ENCODE results near the gene TMEM240.
"Not testable (repeated sequence)": the region's sequence is repeated elsewhere in the genome, so short reads cannot be mapped to it uniquely, and the experiment has no call there.

The TMEM240 gene

GRCh38 chr1:1557688-1558087 lies 17.3 kb upstream of the TMEM240 start:
- DNase-seq (ENCODE audit: low read depth, low spot score) = not testable (repeated sequence)

DNA sequence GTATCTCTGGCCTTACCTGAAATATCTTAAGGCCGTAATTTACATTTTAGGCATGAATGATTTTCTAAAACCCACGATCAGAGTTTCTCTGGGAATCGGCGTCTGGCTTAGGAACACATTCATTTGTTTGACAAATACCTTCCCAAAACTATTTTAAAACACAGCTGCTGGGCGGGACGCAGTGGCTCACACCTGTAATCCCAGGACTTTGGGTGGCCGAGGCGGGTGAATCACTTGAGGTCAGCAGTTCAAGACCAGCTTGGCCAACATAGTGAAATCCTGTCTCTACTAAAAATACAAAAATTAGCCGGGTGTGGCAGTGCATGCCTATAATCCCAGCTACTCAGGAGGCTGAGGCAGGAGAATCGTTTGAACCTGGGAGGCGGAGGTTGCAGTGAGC lies 16.5 kb upstream of the TMEM240 start:
- DNase-seq (ENCODE audit: low read depth, low spot score) = not testable (repeated sequence)

DNA sequence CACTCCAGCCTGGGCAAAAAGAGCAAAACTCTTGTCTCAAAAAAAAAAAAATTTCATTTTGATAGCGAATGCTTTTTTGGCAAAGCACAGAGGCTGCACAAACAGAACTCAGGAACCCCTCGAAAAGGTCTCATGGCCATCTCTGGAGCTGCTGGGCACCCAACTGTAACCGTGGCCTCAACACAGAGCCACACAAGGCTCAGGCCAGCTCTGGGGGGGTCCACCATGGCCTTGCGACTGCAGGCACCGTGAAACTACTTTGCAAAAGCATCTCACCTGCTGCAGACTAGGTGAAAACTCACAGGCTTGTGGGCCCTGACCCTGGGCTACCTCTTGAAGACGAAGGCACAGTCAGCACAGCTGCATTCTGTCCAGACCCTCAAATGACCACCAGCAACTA lies 16.1 kb upstream of the TMEM240 start:
- no peak for DNase-seq (ENCODE audit: low read depth, low spot score)

- DNase-seq (ENCODE audit: low read depth, low spot score) = no peak
These were observed 14.8 kb upstream of the TMEM240 start for GRCh38 chr1:1554926-1555915.

- DNase-seq (ENCODE audit: low read depth, low spot score) = no peak
These were observed 14.1 kb upstream of the TMEM240 start for GRCh38 chr1:1554550-1554925.

- DNase-seq (ENCODE audit: low read depth, low spot score) = no peak
These were observed 13.5 kb upstream of the TMEM240 start for GRCh38 chr1:1553821-1554494.

DNA sequence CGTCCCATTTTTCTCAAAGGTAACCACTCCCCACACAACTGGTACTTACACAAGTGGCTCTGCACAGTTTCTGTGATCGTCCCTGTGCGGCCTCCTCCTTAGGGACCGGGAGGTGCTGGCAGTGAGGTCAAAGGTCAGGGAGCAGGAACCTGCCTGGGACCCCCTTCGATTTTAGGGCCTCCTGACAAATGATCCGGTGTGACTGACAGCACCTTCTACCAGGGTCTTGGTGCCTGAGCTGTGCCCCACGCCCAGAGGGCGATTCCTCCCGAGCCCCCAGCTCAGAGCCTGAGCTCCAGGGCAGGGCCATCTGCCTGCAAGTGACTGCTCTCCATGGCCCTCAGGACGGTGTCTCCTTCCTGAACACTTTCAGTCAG lies 11.8 kb upstream of the TMEM240 start:
- no peak for DNase-seq (ENCODE audit: low read depth, low spot score)

DNA sequence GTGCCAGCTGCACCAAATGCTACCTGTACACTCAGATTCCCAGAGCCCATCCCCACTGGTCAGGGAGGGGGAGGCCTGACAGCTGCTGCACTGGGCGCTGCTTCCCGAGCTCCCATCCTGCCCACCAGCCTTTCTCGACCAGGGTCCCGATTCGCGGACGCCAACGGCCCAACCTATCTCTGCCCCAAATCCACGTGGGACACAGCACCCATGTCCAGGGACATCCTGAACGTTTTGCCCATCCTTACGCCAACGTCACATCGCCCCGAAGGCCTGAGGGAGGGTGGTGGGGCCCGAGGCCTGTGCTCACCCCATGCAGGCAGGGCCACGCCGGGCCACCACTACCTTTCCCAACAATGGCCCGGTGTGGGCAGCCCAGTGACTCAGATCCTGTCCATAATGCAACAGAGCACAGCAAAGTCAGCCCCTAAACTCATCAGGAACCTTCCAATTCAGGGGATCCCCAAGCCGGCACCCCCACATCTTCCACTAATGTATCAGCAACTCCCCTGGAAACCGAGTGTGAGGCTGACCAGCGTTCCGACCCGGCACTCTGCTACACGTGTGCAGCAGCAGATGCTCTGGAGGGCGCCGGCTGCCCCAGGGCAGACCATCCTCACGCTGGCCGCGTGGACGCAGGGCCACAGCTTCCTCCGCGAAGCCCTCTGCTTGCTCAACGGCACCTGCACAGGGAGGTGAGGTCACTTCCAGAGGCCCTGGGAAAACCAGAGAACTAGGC lies 11.3 kb upstream of the TMEM240 start:
- DNase-seq (ENCODE audit: low read depth, low spot score) = no peak

GRCh38 chr1:1550591-1551432 lies 10.4 kb upstream of the TMEM240 start:
- DNase-seq (ENCODE audit: low read depth, low spot score) = no peak

DNA sequence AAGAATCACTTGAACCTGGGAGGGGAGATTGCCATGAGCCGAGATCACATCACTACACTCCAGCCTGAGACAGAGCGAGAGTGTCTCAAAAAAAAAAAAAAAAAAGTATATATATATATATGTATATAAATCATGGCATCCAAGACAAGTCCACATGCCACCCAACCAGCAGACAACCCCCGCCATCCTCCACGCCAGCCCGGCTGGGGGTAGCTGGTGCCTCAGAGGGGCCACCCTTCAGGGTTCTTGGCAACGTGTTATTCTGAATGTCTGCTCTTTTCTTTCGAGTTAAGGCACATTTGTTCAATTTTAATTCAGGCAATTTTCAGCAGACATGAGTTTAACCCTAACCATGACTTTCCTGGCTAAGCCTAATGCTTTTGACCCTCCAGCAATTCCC lies 9.7 kb upstream of the TMEM240 start:
- no peak for DNase-seq (ENCODE audit: low read depth, low spot score)

DNA sequence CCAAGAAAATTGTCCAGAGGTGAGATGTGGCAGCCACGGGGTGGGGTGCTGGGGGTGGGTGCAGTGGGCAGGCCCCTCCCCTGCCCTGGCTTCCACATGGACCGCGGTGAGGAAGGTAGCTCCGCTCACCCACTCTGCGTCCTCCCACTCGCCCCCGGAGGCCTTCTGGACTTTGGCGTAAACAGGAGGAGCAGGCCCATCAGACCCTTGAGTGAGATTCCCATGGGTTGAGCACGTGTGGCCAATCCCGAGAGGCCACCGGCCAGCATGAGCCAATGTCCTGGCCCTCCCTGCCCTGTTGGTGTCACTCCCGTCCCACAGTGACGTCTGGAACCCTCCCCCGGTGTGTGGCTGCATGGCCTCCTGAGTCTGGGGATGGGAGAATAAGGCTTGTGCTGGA lies 8.2 kb upstream of the TMEM240 start:
- no peak for DNase-seq (ENCODE audit: low read depth, low spot score)

- DNase-seq (ENCODE audit: low read depth, low spot score) = no peak
These were observed 7.1 kb upstream of the TMEM240 start for GRCh38 chr1:1547476-1547875.

GRCh38 chr1:1547011-1547410 lies 6.6 kb upstream of the TMEM240 start:
- DNase-seq (ENCODE audit: low read depth, low spot score) = no peak

DNA sequence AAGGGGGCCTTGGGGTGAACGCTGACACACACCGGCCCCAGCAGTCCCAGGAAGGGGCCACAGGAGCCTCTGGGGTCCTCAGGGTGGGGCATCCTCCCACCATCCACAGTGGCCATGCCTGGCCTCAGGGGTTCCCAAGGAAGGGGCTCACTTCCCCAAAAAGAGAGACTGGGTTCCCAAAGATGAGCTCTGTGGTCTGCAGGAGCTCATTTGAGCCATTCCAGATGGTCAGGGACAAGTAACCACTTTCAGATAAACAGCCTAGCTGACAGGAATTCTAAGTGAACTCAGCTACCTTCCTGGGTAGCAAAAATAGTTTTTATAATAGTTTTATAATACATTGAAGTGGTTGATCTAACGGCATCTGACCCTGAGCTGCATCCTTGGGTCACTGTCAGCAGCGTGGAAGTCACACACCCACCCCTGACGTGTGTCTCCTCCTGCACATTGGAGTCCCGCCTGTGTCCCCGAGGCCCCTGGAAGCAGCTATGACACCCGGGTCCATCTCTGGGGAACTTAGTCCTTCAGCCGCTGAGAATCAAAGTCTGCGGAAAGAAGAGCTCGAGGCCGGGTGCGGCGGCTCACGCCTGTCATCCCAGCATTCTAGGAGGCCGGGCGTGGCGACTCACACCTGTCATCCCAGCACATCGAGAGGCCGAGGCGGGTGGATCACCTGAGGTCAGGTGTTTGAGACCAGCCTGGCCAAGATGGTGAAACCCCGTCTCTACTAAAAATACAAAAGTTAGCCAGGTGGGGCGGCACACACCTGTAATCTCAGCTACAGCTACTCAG lies 5.7 kb upstream of the TMEM240 start:
- DNase-seq (ENCODE audit: low read depth, low spot score) = no peak

- no peak for DNase-seq (ENCODE audit: low read depth, low spot score)
These were observed 4.1 kb upstream of the TMEM240 start for GRCh38 chr1:1544544-1544943.

DNA sequence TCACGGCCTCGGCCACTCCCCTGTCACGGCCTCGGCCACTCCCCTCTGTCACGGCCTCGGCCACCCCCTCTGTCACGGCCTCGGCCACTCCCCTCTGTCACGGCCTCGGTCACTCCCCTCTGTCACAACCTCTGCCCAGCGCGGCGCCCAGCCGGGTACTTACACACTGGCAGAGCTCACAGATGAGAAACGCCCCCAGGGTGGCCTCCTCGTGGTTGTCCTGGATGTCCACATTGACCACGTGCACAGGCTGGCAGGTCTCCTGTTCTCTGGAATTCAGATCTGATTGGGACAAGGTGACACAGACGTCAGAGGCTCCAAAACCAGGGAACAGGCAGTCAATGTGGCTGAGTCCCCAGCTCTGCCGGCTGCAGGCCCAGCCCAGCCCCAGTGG lies 3.3 kb upstream of the TMEM240 start:
- DNase-seq (ENCODE audit: low read depth, low spot score) = no peak

GRCh38 chr1:1542766-1543705 lies 2.6 kb upstream of the TMEM240 start:
- no peak for DNase-seq (ENCODE audit: low read depth, low spot score)

DNA sequence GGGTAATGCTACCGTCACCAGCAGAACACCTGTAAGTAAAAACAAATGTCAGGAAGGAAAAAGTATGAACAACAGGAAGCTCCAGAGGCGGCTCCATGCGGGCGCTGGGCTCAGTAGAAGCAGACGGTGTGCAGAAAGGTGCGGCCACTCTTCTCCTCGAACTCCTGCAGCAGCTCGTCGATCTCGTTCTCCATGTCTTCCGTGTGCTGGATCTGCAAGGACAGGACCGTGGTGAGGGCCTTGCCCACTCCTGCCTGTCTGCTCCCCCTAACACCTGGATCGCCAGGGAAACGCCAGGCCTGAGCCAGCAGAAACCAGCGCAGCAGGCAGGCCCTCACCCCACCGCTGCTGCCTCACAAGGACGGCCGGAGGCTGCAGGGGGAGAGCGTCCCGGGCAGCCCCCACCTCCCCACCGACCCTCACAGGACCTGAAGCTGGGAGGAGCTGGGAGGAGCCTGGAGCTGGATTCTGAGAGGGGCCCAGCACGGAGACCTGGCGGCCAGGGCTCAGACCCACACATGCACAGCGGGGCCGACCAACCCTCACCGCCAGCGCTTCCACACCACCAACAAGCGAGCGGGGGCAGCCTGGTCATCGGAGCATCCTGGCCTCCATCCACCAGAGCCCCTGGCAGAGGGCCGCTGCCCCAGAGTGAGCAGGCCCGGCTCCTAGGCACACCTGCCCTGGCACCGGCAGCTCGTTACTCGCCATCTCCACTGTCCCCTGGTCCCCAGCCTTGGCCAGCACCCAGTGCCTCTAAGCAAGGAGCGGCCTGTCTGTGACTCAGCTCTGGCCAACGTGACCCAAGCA lies 1.7 kb upstream of the TMEM240 start:
- DNase-seq (ENCODE audit: low read depth, low spot score) = no peak
